Measurements from ENCODE around the gene COPS7A.
A peak's percentile ranks its signal among the peaks of the same experiment; 100 is the strongest.

Gene COPS7A

DNA sequence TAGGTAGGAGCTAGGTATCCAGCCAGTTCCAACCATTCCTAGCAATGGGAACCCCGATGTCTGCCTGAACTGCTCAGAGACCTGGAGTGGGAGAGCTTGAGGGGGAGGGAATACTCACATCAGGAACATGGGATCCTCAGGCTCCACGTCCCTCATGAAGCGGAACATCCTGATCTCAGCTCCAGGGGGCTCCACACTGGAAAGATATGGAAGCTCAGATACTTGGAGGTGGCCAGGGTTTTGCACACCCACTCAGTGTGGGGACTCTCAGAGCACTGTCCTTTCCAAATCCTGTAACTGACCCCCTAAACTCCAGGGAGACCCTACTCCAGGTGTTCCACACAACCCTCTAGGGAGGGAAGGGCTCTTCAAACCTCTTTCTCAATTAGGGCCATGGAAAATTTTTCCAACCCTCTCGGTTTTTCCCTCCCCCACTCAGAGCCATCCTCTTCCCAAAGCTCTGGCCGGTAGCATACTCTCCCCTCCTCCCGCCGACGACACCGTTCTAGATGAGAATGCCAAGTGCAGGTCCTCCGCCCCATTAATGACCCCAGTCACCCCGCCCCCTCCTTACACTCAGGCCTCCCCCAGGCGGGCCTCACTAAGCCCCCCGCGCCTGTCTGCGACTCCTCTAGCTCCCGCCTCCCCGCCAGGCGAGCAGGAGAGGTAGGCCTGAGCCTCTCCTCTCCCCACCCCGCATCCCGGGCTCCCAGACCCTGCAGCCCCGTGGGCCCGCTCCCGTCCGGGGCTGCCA lies 28.5 kb downstream of the COPS7A start:
- peak; percentile 45 for DNase-seq

- DNase-seq, result peak; percentile 98
Observed at GRCh38 chr12:6752921-6753771, 29.3 kb downstream of the COPS7A start, which contains the start of gene MLF2. MLF2 (minus strand) TSS chr12:6753141; CDS start chr12:6752334, 807 bp downstream.

DNA sequence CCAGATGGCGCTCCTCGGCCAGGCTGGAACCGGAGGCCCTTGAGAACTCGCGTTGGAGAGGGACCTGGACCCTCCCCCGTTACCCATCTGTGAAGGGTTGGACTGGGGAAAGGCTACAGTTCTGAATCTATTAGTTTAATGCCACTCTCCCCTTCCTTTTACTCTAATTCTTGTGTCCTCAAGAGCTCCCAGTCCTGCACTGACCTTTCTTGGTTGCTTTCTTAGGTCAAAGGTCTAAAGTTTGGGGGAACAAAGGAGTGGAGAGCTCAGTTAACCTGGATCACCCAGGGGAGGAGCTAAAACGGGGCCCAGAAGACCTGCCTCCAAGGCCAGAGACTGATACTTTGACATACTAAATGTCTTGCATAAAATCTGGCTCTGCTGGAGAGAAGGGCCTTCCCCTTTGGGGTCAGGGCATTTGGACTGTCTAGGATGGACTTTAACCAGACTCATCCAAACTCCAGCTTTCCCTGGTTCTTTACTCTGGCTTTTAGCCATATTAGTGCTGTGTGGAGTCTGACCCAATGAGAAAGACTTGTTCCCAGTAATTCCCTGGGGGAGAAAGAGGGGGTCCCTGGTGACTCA lies 30.0 kb downstream of the COPS7A start:
- DNase-seq, result no peak

- DNase-seq, result no peak
Observed at GRCh38 chr12:6754411-6754810, 30.6 kb downstream of the COPS7A start.

DNA sequence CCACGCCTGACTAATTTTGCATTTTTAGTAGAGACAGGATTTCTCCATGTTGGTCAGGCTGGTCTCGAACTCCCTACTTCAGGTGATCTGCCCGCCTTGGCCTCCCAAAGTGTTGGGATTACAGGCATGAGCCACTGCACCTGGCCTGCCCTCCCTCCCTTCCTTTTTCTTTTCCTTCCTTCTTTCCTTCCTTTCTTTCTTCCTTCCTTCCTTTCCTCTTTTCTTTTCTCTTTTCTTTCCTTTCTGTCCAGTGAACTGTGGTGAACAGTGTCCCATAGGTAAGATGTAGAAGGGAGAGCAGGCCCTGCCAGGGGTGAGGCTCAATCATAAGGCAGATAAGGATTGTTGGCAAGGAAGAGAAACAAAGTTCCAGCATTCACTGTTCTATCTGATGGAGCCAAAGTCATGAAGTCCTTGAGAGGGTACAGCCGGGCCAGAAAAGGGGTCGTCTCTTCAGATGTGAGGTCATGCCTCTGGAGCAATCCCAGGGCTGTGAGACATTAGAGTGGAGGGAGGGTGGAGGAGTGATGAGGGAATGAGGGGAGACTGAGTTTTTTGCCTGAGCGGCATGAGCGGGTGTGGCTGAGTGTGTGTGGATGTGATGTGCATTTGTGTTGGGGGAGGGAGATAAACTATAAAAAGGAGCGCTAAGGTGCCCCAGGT lies 33.3 kb downstream of the COPS7A start:
- DNase-seq, result no peak

DNA sequence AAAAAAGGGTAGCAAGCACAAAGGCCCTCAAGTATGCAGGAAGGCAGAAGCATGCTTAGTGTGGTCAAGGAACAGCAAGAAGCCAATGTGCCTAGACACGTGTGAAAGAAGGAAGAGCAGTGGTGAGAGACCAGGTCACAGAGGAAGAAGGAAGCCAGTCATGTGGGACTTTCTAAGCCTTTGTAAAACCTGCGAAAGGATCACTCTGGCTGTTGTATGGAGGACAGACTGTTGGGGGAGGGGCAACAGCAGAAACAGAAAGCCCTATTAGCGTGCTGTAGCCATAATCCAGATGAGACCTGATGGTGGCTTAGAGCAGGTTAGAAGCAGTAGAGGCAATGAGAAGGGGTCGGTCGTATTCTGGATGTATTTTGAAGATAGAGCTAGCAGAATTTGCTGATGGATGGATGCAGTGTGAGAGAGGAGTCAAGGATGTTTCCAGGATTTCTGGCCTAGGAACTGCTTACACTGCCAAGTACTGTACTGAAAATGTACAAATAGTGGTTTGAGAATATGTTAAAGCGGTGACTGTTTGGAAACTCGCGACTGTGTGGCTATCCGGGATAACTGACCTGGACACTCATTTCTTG lies 34.8 kb downstream of the COPS7A start:
- no peak for DNase-seq

GRCh38 chr12:6759741-6760140 lies 35.9 kb downstream of the COPS7A start:
- no peak for DNase-seq

GRCh38 chr12:6763380-6763779 lies 39.5 kb downstream of the COPS7A start:
- DNase-seq, result no peak

- DNase-seq, result peak; percentile 79
Observed at GRCh38 chr12:6764011-6764828, 40.4 kb downstream of the COPS7A start.

DNA sequence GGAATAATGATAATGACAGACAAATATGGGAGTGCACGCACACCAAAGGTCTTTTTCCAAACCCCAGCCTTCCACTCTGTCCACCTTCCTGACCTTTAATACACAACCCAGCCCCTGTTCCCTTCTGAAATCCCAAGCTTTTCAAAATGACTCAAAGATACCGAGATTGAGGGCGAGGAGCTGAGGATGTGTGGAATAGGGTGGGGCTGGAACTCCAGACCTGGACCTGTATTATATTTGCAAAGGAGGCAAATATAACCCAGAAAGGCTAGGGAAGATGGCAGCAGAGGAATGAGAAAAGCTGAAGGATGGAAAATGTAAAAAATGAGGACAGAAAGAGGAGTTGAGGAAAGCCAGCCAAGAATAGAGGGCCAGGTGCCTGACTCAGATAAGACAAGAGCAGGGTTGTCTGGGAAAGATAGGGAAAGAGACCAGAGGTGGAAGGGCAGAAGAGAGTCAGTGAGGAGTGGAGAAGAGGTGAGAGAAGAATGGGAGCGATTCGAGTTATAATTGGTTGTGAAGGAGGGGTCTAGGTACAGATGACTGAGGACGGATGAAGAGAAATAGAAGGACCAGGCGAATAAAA lies 41.3 kb downstream of the COPS7A start:
- DNase-seq, result no peak

DNA sequence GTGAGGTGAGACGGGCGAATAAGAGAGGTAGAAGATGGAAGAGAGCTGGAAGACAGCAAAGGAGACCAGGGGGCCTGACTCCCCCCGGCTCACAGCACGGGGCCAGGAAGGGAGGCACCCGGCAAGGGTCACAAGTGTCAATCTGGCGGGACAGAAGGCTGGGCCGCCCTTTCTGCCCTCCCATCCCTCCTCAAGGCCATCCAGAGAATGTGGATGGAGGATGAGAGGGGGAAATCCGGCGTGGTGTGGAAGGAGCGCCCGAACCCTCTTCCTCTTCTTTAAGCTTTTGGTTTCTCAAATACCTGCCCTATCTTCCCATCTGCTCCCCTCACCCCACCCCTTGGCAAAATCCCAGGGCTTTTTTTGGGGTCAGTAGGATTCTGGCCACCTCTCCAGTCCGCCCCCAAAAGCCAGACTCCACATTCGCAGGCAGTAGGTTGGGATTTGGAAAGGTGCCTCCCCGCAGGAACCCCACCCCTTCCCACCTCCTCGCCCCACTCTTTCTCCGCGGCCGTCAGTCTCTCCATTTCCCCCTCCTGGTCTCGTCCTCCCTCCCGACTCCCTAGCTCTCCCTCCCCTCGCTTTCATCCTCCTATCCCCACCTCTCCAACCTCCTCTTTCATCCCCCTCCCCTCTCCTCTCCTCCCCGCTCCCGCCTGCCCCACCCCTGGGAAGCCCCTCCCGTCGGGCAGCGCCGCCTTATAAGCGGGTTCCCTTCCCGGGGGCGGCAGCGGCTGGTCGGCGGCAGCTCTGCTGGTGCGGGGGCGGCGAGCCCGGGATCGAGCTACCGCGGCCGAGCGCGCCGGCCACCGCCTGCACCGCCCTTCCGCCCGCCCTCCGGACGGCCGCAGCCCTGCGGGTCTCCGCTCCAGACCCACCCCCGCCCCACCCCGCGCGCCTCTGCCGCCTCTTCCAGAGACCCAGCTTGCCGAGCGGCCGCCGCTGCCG lies 42.1 kb downstream of the COPS7A start, which contains the start of gene PTMS:
Gene PTMS, plus strand, starts transcription at position 730 of the 948 bp plus-strand sequence. CDS start 343 bp downstream, outside the sequence.
- DNase-seq, result no peak

- DNase-seq, result peak; percentile 57
Observed at GRCh38 chr12:6766651-6767349, 43.0 kb downstream of the COPS7A start.

DNA sequence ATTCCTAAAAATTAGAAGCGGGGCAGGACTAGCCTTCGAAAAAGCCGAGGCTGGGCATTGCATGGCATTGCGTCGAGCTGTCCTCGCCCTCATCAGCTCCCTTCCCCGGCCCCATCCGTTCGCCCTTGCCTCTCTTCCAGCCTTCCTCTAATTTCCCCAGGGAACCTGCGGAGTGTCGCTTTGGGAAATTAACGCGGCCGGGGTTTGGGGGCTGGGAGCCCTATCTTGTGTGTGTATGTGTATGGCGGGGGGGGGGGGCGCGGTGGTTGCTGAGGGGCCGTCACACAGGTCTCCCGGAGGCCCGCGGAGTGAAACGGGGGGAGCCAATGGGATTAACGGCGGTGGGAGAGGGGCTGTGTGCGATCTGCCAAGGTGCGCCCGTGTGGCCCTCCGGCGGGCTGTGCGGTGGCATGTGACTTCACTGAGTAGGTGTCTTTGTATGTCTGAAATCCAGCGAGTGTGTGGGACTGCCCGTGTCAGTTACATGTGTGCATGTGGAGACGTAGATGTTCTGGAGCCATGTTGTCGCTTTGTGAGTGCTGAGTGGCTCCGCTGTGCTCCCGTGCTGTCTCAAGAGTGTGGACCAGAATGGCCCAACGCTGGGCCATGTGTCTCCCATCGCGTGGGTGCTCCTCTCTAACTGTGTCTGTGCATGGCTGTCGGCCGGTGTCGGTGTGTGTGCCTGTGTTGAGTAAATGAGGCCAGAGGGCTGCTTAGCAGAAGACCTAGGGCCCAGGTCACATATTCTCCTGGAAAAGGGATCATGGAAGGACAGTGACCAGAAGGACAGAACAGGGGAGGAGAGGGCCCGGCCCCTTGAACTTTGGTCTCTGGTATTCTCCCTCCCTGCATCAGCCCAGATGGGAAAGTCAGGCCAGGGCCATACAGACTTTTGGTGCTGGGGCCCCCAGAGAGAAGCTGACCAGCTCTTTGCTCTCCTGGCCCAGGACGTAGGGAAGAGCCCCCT lies 43.8 kb downstream of the COPS7A start:
- no peak for DNase-seq

GRCh38 chr12:6768437-6768914 lies 44.6 kb downstream of the COPS7A start:
- DNase-seq, result no peak

DNA sequence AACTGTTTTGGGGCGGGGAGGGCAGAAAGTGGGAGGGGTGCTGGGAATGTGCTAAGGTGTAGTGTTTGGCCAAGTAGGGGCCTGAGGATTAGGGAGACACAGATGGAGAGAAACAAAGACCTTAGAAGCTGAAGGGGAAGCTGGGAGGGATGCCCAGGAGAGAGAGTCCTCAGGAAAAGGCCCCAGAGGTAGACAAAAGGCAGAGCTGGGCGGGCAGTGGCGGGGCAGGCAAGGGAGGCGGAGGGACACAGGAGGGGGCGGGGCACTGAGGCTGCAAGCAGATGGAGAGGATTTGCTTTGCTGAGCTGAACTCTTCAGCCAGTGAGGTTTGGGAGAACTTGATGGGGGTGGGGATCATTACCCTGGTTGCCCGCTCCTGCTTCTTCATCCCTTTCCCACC lies 45.1 kb downstream of the COPS7A start:
- DNase-seq, result no peak

DNA sequence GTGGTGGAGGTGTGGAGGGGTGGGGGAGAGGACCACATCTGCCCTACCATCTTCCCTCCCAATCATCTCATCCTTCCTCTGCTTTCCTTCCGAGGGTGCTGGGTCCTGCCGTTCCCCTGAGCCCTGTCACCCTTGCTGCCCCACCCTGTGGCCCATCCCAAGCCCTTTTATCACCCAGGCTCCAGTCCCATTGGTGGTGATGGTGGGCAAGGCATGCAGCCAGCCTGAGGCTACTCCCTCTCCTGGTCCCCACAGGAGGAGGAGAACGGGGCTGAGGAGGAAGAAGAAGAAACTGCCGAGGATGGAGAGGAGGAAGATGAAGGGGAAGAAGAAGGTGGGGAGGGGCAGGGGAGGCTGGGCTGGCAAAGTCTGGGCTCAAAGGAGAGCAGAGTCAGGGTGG lies 45.8 kb downstream of the COPS7A start:
- DNase-seq, result no peak

- no peak for DNase-seq
Observed at GRCh38 chr12:6770094-6770493, 46.2 kb downstream of the COPS7A start.

GRCh38 chr12:6770600-6770999 lies 46.8 kb downstream of the COPS7A start:
- DNase-seq, result no peak

All from CD4-positive, alpha-beta T cell treated with Interleukin-12 subunit alpha and Interleukin-12 subunit beta, for 1 hour (primary cell).